GM21526 (cell line): ENCODE results near the gene PDE4C.

Source experiments
- ATAC-seq: cut with Tn5 transposase; IDR thresholded peaks from one replicate; pipeline ENCODE4 v1.9.1; 2021; ENCODE audit warnings: moderate library complexity; ENCODE audit not compliant: unreplicated experiment, low FRiP score

Gene PDE4C

DNA sequence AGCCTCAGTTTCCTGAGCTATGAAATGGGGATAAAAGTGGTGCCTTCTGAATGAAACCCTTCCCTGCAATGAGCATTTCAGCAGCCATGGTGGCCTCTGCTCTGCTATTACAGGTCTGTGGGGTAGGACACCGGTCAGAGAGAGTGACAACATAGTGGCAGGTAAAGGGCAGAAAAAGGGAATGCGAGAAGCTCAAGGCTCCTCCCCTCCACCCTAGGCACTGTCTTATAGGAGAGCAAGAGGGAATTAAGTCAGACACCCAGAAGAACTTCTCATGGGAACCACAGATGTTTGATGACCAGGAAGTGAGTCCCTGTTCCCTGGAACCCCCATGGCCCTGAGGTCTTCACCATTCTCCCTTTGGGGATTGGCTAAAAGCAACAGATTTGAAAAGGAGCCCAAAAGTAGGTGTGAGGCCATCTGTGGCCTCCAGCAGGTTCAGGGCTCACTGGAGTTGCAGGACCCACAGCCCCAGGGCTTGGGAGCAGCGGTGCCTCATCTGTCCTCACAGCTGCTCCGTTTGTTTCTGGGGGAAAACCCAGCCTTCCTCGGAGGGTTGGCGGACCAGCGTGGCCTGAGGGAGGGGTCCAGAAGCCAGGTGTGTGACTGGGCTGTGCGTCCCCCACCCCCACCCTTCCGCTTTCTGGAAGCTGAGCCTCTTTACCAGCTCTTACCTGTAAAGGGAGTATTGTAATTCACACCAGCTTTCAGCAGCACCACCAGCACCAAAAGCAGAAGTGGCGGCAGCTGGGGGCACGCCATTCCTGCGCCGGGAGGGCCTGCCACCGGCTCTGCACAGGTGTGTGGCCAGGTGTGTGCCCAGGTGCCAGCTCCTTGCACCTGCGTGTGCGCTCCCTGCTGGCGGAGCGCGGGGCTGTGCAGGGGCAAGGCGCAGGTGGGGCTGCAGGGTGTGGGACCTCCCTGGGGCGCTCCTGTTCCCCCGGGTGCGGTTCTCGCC is 28.6 kb upstream of the PDE4C start:
- ATAC-seq = no peak

DNA sequence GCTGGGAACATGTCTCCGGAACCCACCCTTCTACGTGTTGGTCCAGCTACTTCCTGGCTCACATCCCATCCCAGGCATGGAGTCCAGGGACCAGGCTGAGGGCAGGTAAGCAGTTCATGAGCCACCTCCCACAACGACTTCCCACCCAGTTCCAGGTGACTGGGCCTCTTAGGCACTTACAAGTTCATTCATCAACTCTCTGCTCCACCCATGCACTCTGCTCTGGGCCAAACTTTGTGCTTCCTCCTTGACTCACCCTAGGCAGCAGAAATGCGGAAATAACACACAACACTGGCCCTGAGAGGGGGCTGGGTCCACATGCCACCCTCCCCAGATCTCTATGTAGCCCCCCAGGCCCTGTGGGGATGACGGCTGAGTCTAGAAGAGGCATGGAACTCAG is 27.5 kb upstream of the PDE4C start:
- no peak for ATAC-seq

DNA sequence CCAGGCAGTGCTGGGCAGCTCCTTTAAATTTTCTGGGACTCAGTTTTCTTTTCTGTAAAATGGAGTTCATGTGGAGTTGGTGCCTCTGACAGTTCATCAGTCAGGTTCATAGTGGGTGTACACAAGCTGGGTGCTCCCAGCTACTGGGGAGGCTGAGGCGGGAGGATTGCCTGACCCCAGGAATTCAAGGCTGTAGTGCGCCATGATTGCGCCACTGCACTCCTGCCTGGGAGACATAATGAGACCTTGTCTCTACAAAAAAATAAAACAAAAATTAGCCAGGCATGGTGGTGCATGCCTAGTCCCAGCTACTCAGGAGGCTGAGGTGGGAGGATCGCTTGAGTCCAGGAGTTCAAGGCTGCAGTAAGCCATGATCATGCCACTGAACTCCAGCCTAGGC is 26.9 kb upstream of the PDE4C start:
- ATAC-seq = no peak

DNA sequence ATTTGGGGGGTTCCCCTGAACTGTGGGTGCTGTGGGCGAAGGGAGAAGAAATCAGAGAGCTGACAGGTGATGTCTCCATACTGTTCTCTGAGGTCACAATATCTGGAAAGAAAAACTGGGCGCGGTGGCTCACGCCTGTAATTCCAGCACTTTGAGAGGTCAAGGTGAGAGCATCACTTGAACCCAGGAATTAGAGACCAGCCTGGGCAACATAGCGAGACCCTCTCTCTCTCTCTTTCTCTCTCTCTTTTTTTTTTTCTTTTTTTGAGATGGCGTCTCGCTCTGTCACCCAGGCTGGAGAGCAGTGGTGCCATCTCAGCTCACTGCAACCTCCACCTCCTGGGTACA is 26.1 kb upstream of the PDE4C start:
- no peak for ATAC-seq

DNA sequence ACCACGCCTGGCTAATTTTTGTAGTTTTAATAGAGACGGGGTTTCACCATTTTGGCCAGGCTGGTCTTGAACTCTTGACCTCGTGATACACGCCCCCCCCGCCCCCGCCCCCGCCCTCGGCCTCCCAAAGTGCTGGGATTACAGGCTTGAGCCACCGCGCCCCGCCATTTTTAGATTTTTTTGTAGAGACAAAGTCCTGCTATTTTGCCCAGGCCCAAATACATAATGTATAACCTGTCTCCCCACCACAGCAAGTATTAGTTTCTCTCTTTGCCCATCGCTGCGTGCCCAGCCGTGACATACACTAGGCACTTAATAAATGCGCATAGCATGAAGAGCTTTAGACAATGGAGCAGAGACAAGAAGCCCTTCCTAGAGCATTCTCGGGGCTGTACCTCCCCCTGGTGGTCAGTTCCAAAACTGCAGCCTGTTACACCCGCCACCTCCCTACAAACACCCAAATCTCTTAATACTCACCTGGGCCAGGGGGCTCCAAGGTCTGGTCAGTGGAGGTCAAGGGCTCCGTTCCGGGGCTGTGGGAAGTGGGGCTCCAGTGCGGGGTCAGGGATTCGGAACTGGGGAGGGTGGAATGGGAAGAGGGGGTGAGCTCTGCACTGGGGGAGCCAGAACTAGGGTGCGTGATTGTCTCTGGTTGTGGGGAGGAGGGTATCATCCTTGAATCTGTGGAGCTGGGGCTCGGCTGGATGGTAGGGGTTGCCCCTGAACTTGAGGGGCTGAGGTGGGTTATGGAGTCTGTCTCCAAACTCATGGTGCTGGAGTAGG is 25.5 kb upstream of the PDE4C start:
- no peak for ATAC-seq

DNA sequence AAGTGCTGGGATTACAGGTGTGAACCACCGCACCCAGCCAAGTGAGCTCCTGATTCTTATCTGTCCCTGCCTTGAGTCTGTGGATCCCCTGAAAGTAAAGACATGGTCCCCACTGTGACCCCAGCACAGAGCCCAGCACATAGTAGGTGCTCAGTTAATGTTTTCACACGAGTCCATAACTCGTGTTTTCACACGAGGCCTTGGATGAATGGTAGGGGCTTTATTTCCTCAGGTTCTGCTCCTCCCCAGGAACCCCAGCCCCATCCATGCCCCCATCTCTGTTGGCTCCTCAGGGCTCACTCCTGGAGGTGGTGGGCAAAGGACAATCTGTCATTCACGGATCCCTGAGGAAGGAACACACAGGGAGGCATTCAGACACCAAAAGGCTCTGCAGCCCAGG is 23.6 kb upstream of the PDE4C start:
- no peak for ATAC-seq

DNA sequence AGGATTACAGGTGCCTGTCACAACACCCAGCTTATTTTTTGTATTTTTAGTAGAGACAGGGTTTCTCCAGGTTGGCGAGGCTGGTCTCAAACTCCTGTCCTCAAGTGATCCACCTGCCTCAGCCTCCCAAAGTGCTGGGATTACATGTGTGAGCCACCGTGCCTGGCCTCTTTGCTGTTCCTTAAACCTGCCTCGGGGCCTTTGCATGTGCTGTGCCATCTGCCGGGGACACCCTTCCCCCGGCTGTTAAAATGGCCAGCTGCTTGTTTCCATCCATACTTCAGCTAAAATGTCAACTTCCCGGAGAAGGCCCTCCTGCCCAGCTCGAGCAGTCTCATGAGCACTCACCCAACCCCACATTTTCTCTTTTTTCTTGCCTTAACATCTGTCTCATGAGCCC is 19.1 kb upstream of the PDE4C start:
- no peak for ATAC-seq

DNA sequence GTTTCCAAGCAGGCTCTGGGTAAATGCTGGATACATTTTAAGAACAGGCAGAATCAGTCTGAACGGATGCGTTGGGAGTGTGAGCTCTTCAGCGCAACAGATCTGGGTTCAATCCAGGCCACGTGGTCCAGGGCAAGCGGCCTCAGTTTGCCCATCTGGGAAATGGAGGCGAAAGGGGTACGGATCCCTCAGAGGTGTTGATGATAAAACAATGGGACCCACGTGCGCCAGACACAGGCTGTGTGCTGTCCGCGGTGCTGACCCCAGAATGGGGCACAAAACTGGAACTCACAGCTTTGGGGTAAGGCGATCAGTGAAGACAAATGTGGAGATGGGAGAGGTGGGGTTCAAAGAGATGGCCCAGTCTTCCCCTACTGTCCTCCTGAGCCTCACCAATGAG is 13.1 kb upstream of the PDE4C start:
- ATAC-seq = no peak

DNA sequence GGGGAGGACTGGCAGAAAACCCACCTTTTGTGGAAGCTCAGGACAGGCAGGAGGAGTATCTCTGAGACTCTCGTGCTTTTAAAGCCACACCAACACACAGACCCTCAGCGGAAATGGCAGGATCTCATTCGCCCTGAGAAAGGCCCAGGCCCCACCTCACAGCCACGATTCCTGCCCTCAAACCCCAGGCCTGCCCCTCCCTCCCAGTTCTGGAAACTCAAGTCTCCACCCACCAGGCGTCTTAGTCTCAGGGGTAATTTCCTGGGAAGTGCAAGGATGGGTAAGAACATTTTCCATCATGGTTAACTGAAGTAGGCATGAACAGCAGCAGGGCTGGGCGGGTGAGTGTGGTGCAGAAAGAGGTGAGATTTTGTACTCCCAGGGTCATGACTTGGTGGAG is 8.0 kb upstream of the PDE4C start:
- no peak for ATAC-seq

DNA sequence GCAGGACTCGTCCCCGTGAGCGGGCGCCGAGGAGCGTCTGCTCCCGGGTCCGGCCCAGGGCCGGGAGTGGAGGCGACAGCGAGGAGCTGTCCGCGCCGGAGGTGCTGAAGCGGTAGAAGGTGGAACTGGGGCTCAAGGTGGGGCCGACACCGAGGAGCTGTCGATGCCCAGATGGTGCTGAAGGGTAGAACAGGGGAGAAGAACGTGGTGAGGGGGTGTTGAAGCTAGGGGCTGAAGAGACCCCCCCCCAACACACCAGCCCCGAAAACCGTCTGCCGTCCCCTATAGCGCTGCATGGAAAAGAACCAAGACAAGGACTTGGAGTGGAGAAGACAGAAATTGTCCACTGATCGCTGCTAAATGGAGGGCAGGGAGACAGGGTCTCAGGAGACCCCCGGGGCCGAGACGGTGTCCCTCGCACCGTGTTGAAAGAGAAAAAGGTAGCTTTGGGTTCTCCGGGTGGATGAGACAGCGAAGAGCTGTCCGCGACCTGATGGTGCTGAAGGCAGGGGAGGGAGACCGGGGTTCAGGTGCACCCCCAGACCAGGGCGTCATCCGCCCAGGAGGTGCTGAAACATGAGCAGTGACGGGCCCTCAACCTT is 7.1 kb upstream of the PDE4C start:
- ATAC-seq = no peak

DNA sequence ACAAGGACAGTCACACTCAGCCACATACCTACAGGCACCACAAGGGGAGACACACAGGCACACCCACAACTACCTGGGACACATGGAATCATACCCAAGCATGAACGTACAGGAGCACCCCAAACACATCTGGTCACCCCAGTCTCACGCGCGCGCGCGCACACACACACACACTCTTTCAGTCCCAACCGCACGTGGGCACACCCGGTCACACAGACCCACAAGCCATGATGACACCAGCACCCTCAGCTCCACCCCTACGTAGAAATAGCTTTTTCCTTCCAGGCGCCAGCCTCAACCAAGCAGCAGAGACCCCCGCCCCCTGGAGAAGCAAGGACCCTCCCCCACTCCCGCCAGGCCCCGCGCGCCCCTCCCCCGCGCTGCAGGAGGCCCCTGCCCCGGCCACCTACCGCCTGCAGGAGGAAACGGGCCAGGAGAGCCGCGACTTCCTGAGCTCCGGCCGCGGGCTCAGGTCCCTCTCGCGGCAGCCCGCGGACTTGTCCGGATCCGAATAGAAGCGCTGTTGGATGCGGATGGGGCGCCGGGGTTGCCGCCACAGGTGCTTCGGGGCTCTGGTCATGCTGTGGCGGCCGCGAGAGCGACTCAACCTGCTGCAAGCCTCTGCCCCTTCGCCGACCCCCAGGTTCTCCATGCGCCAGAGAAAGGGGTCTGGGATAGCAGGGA is 6.4 kb upstream of the PDE4C start:
- ATAC-seq = no peak

DNA sequence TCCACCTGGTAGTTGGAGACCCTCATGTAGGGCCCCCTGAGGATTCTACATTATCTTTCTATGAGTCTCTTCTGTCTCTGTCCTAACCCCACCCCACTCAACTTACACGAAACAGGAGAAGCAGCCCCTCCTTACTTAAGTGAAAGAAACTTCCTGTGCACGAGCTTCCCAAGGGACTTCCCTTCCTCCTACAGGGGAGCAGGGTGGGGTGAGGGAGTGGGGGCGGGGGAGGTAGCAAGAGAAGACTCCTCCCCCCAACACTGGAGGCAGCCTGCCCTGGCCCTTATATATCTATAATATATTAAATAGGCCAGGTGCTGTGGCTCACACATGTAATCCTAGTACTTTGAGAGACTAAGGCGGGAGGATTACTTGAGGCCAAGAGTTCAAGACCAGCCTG is 5.5 kb upstream of the PDE4C start:
- ATAC-seq = no peak

DNA sequence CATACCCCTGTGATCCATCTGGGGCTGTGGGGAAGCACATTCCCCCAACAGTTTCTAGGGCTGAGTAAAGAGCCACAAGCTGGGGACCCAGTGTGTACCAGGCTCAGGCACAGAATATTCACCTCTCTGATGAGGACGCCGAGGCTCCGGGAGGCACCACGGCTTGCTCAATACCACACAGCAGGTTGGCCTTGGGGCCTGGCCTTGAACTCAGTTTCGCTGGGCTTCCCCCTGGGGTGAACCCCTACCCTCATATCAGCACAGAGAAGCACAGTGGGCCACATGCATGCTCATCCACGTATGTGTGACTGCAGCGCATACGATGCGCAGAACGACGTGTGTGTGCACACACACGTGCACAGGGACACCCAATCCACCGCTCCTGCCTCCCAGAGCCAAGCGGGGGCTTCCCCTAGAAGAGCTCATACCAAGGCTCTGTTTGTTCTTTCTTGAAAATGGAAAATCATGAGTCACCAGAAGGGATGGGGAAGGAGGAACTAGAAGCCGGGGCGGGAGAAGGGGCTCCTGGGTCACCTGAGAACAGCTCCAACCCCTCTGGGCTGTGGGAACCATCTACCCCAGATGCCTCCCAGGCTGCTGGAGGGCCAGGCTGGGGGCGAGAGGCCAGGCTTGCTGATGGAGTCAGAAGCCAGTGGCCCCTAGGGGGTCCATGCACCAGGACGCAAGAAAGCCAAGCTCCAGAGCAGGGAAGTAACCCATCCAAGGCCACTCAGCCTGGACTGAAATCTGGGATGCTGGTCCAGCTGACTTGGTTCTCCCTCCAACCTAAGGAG is 4.9 kb upstream of the PDE4C start:
- no peak for ATAC-seq

DNA sequence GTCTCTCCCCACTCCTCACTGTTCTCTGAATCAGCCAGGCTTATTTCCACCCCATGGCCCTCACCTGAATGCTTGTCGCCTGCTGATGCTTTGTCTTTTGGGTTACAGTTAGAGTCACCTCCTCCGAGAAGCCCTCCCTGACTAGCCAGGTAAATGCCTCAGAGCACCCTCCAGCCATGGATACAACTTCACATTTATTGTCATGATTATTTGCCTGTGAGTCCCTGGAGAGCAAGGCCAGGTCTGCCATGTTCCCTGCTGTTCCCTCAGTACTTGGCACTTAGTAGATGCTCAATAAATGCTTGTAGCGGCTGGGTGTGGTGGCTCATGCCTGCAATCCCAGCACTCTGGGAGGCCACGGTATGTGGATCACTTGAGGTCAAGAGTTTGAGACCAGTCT is 3.7 kb upstream of the PDE4C start:
- no peak for ATAC-seq

DNA sequence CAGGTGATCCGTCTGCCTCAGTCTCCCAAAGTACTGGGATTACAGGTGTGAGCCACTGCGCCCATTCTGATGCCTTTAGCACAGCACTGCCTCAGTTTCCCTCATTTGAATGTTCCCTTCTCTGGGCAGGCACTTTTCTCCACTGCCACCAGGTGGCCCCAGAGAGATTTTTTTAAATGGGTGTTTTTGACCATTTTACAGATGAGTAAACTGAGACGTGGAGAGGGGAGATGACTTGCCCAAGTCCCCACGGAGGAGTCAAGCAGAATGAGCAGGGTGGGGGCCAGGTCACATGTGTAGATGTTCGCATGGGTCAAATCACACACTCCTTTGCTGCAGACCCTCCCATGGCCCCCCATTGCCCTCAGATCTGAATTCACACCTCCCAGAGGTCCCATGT is 3.2 kb upstream of the PDE4C start:
- no peak for ATAC-seq

DNA sequence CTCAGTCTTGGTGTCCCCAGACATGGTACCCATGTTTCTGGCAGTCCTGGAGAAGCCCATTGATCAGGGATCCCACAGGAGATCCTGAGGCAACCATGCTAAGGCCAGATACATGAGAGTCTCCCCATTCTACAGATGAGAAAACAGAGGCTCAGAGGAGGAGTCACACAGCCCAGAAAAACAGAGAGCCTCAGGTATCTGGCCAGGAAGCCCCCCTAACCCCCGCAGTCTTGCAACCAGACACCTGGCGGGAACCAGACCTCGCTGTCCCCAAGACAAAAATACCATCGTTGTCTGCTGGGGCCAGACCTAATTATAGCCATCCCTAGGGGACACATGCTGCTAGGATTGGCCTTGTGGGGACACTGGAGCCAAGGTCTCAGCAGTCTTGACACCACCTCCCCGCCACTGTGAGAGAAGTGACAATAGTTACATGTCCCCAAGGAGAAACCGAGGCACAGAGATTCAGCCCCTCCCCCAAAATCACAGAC is 1.6 kb upstream of the PDE4C start:
- ATAC-seq = no peak

DNA sequence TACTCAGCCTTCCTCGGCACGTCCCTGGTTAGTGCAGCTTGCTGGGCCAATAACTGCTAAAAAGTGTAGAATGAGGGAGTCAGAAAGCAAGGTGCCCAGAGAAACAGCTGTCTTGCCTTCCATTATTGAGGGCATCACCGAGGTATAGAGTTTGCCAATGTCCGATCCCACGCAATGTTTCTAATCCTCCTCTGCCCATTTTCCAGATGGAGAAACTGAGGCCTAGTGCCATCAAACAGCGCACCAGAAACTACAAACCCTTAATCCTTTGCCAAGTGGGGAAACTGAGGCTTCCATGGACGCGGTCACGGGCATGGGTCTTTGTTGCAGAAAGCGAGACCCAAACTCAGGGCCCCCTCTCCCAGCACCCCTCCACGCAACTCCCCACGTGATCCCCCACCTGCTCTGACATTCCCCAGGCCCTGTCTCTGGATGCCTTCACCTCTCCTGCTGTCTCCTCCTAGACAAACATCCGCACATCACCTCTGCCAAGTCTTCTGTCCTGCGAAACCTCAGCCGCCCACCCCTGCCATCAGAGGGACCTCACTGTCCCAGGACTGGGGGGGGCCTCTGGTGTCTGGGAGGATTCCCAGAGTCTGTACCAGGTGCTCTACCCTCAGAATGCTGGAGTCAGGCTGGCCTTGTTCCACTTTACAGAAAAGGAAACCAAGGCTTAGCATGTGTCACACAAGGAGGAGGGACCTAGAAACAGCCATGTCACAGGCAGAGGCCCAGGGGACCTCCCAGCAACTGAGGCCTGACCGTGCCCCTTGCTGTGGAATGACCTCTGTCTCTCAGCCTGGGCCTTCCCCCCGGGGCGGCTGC is 930 bp upstream of the PDE4C start:
- ATAC-seq = no peak

DNA sequence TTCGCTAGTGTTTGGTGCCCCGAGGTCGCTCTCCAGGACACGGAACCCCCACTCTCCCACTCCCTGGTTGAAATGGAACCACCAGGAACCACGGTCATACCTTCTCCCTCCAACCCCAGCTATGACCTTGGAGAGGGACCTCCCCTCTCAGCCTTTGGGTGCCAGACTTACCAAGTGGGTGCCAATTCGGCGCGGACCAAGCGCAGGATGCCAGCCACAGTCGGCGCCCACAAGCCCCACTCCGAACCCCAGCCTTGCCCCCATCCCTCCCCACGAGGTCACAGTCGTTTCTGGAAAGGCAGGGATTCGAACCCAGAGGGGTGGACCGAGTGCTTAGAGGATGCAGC is 910 bp downstream of the PDE4C start:
- no peak for ATAC-seq
